ENCODE data around the gene MINDY4. TPM values are rescaled to one million over a fixed set of nuclear protein-coding genes. Genes with fewer than 3 reads are reported as not detected.

MINDY4 gene
- total and polyA plus RNA-seq, 2 of the 4 experiments (the other 2 are of a cell fraction), result 1.8 to 3.6 TPM

- peaks cover 3% of the 10 kb centered on the region; the same call in 1 of the 2 replicates for H3K27me3 ChIP-seq (ENCODE audit: control insufficient read depth, insufficient read depth, low read length)
- POLR2A ChIA-PET (ENCODE audit: unreplicated experiment), result no interaction called here
- no peak for DNase-seq
- BruUV-seq (replicated peaks), result no TSS peak
- 0 out of 2 replicates have a peak, but pooled peaks cover 5% of the 10 kb centered on the region for H3K9me1 ChIP-seq (ENCODE audit: insufficient read depth, low read length)
- no peak overlapping the region for H4K5ac ChIP-seq (ENCODE audit: low read depth, low read length)
- H3K4me3 ChIP-seq (ENCODE audit: insufficient read depth, low read depth, low read length), result no peak overlapping the region
- TF ChIP-seq CTCF (conservative IDR thresholded peaks at IDR 0.05; ENCODE audit: low read depth, low read length) (peak; percentile 30), RCOR1 (IDR thresholded peaks at IDR 0.05; ENCODE audit: insufficient replicate concordance, low read length) (no peak), SMC3 (IDR thresholded peaks at IDR 0.05; ENCODE audit: low read depth, low read length) (no peak), BHLHE40 (IDR thresholded peaks at IDR 0.05; ENCODE audit: low read depth, low read length) (peak; percentile 39; the same call in 1 of the 2 replicates), MAZ (IDR thresholded peaks at IDR 0.05; ENCODE audit: borderline replicate concordance, low read depth, low read length) (no peak), RFX5 (IDR thresholded peaks at IDR 0.05; ENCODE audit: low read depth, low read length) (no peak), RAD21 (IDR thresholded peaks at IDR 0.05; ENCODE audit: low read length) (peak; percentile 19; the same call in 1 of the 2 replicates), CEBPB (IDR thresholded peaks at IDR 0.05; ENCODE audit: low read depth, low read length) (no peak), NFE2L2 (IDR thresholded peaks at IDR 0.05; ENCODE audit: low read depth, low read length) (no peak)
- no peak overlapping the region for H3K4me2 ChIP-seq (ENCODE audit: low read depth, low read length)
- in situ Hi-C loops (cut with MboI; ENCODE audit: low sequenced_read_pairs) (no loop called here), dilution Hi-C loops (cut with HindIII; ENCODE audit: low sequenced_read_pairs, unreplicated experiment) (no loop called here), intact Hi-C loops (cut with micrococcal nuclease) (no loop called here)
- H3K9me3 ChIP-seq (ENCODE audit: control insufficient read depth, insufficient read depth, low read length), result no peaks in the 10 kb centered on the region
- no peaks in the 10 kb centered on the region for H3K36me3 ChIP-seq (ENCODE audit: control insufficient read depth, insufficient read depth, low read length)
- H2BK120ac ChIP-seq (ENCODE audit: low read depth, low read length), result no peak overlapping the region
- H3K23ac ChIP-seq (ENCODE audit: low read depth, low read length), result no peak overlapping the region
- H4K20me1 ChIP-seq (ENCODE audit: insufficient read depth, low read length), result no peaks in the 10 kb centered on the region
- no peak overlapping the region for H4K8ac ChIP-seq (ENCODE audit: low read depth in 2 of 2, low read length in 2 of 2)
- 81% methylated on average over 5 of the region's 10 CpGs; no CpG with 5 or more reads in 1 of the 2 experiments for WGBS, 2 experiments (ENCODE audit: extremely low coverage in 2 of 2, insufficient read length in 1 of 2)
- H2AK9ac ChIP-seq (replicated peaks; ENCODE audit: low read depth, low read length, poor library complexity), result no peak overlapping the region
- H4K91ac ChIP-seq (ENCODE audit: insufficient read depth, low read depth, low read length), result no peak overlapping the region
- no peak overlapping the region for H2BK20ac ChIP-seq (ENCODE audit: low read depth, low read length)
- H3K79me1 ChIP-seq (ENCODE audit: low read depth in 1 of 2, low read length in 2 of 2), result no peaks in the 10 kb centered on the region
- H3K4me1 ChIP-seq (ENCODE audit: control insufficient read depth, insufficient read depth, low read length), result peaks cover 6% of the 10 kb centered on the region
- no peak for ATAC-seq (ENCODE audit: low read depth)
- no peak overlapping the region for H2AFZ ChIP-seq (replicated peaks; ENCODE audit: low read length, poor library complexity)
- no peak overlapping the region for H3K27ac ChIP-seq (ENCODE audit: insufficient read depth, low read length)
- H3K14ac ChIP-seq (replicated peaks; ENCODE audit: low read depth, low read length), result no peak overlapping the region
- H3K56ac ChIP-seq (ENCODE audit: extremely low read depth, insufficient read depth, low read length), result no peak overlapping the region
- H3K4ac ChIP-seq (ENCODE audit: low read depth, low read length), result no peak overlapping the region
- H2BK15ac ChIP-seq (ENCODE audit: low read depth, low read length), result no peak overlapping the region
- CTCF ChIA-PET, result no interaction called here
- H2BK5ac ChIP-seq (ENCODE audit: low read depth, low read length, poor library complexity, severe bottlenecking), result no peak overlapping the region
- H3K18ac ChIP-seq (ENCODE audit: low read depth, low read length), result no peak overlapping the region
- 0 out of 2 replicates have a peak overlapping the region, but pooled peaks have one; percentile 5 for H2AK5ac ChIP-seq (ENCODE audit: low read depth, low read length)
- no peak overlapping the region for H3K9ac ChIP-seq (ENCODE audit: low read depth, low read length)
These were observed 137.5 kb downstream of the MINDY4 start for GRCh38 chr7:30908681-30909080.

Data from IMR-90 (cell line).